DMS 273 (cell line): ENCODE measurements around the gene P3H2.
"Not testable (repeated sequence)": the region's sequence is repeated elsewhere in the genome, so short reads cannot be mapped to it uniquely, and the experiment has no call there.

Experiments used
- DNase-seq: peaks from one replicate; lab custom pipeline; 2025; ENCODE audit not compliant: unreplicated experiment; lab: John Stamatoyannopoulos, UW

P3H2 gene

DNA sequence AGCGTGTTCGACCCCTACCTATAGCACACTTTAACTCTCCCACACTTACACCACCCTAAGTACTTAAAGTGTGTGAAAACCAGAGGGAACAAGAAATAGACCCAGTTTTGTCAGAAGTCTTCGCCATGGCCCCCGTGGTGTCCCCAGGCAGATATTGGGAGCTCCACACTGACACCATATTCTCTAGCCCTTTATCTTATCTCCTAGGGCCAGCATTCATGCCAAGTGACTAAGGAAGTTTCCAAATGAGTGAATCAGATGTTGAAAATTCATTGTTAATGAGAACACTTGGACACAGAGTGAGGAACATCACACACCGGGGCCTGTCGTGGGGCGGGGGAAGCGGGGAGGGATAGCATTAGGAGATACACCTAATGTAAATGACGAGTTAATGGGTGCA lies 31.8 kb downstream of the P3H2 start:
- DNase-seq = no peak

GRCh38 chr3:190086191-190086590 lies 34.5 kb downstream of the P3H2 start:
- DNase-seq = no peak

GRCh38 chr3:190084983-190085382 lies 35.7 kb downstream of the P3H2 start:
- no peak for DNase-seq

- no peak for DNase-seq
Observed at GRCh38 chr3:190083635-190084034, 37.1 kb downstream of the P3H2 start.

- no peak for DNase-seq
Observed at GRCh38 chr3:190081389-190081788, 39.3 kb downstream of the P3H2 start.

- DNase-seq = not testable (repeated sequence)
Observed at GRCh38 chr3:190079173-190079572, 41.5 kb downstream of the P3H2 start.

GRCh38 chr3:190077395-190078045 lies 43.2 kb downstream of the P3H2 start:
- DNase-seq = no peak

- DNase-seq = no peak
Observed at GRCh38 chr3:190076601-190077394, 43.9 kb downstream of the P3H2 start.

GRCh38 chr3:190076136-190076535 lies 44.6 kb downstream of the P3H2 start:
- no peak for DNase-seq

DNA sequence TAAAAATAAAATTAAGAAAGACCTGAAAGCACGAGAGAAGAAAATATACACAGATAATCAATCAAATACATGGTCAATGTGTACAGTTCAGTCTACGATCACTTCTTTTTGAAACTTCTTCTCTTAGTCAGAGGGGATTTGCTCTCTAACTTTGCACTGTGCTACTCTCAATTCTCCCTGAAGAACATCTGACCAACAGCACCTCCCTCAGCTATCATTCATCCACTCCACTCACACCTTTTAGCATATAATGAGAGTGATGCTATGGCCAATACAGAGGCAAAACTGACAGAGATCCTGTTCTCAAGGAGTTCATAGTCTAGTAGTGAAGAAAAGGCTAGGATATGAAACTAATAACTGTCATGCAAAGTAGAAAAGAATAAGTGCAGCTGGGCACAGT lies 45.9 kb downstream of the P3H2 start:
- no peak for DNase-seq

DNA sequence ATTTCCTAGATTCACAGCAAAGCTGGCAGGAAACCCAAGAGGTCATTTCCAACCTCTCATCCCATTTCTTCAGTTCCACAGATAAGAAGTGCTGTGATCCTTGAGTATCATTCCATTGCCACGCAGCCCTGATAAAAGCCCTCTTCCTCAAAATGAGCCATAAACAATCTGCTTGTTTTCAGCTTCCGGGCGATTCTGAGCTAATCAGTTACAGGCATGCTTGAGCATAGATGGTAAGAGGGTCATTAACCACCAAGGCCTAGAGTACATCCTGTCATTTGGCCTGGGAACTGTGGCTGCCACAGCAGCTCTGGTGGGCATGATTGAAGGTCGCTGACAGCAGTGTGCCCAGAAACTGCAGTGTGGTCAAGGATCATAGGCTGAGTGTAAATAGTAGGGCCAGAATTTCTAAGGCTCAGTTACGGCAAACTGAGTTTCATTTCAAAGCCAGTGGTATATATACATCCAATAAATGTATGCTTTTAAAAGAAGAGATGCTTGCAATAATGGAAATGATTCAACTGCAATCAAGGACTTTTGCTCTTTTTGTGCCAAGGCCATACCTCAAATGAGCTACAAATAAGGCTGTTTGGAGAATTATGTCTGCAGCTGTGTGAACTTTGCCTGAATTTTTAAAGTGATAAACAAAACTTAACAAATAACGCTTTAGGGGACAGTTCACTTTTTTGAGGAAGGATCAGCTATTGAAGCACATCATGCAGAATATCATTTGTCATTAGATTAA lies 47.3 kb downstream of the P3H2 start:
- no peak for DNase-seq

GRCh38 chr3:190072856-190073255 lies 47.8 kb downstream of the P3H2 start:
- no peak for DNase-seq

GRCh38 chr3:190071921-190072320 lies 48.8 kb downstream of the P3H2 start:
- not testable (repeated sequence) for DNase-seq

DNA sequence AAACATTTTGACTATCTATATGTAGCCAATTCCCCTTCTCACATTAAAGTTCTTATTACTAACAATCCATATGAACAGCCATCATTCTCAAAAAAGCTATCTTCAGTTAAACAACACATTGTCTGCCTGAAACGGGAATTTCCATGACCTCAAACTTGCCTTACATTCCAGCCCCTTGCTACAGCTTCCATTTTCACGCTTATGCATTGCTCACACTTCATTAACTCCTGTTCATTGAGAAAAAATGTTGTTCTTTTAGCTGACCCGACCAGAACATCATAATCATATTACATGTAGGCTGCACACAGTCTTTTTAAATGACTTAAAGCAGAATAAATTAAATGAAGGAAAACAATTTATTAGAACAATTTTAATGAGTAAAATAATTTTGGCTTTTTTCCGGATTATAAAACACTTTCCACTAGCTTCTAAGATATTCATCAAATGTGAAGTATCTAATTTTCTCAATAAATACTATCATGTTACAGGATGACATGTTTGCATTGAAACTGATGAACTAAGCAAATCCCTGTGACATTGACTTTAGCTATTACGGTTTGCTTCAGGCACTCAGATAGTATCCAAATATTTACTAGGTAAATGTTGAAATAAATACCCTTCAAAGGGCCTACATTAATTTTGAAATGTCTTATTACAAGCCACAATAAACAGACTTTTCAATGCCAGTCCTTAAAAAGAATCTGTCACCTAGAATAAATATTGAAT lies 49.9 kb downstream of the P3H2 start:
- no peak for DNase-seq

DNA sequence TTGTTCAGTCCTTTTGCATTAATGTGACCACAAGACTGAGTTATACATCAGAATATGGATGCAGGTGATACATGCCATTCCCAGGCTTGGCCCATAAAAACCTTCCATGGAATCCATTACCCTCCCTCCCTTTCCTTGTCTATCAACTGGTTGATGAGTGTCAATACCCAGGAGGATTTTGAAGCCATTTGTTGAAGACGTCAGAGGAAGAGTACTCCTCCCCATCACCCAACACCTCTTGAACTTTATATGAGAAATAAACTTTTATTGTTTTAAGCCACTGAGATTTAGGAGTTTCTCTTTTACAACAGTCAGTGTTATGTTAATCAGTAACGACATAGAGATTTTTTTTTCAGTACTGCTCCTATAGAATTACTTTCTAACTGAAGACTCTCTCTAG lies 55.5 kb downstream of the P3H2 start:
- DNase-seq = no peak

DNA sequence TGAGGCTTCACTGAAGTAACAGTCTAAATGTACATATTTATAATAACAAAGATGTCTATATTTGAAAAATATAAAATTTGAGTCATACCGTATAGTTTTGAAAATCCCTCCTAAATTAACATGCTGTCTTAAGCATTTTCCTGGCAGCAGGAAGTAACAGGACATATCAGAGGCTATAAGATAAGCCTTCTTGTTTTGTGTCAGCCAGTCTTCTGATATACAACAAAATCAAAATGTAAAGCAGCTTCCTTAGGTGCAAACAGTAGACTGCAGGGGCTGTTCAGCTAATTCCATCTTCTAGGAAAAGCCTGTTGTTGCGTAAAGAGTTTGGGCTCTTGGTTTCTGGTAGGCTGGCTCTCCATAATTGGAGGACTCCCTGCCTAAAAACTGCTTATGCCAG lies 56.0 kb downstream of the P3H2 start:
- DNase-seq = no peak

DNA sequence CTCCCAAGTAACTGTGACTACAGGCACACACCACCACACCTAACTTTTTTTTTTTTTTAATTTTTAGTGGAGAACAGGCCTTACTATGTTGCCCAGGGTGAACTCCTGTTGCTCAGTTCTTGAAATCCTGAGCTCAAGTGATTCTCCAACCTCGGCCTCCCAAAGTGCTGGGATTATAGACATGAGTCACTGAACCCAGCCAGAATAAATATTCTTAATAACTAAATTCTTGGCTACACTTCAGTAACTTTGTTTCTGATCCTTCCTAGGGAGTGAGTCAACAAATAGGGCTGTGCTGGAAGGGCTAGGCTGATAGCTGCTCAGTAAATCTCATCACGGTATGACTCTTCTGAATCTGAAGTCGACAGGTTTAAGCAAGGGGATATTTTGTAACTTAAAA lies 56.6 kb downstream of the P3H2 start:
- DNase-seq = no peak

GRCh38 chr3:190063490-190063889 lies 57.2 kb downstream of the P3H2 start:
- DNase-seq = no peak

GRCh38 chr3:190060192-190060775 lies 60.4 kb downstream of the P3H2 start:
- no peak for DNase-seq

GRCh38 chr3:190059242-190059590 lies 61.5 kb downstream of the P3H2 start:
- no peak for DNase-seq
